HG02798 (cell line): ENCODE data around the gene FUCA1.
"Not testable (repeated sequence)": the region's sequence is repeated elsewhere in the genome, so short reads cannot be mapped to it uniquely, and the experiment has no call there.

ENCODE experiments used
- ATAC-seq: cut with Tn5 transposase; IDR thresholded peaks from one replicate; pipeline ENCODE4 v1.9.1; 2021; ENCODE audit warnings: mild to moderate bottlenecking; ENCODE audit not compliant: unreplicated experiment, poor library complexity

The FUCA1 gene

GRCh38 chr1:23897083-23897482, 29.0 kb upstream of the FUCA1 start:
- no peak for ATAC-seq

- no peak for ATAC-seq
Measured at GRCh38 chr1:23896491-23896890, 28.4 kb upstream of the FUCA1 start.

- no peak for ATAC-seq
Measured at GRCh38 chr1:23895993-23896392, 27.9 kb upstream of the FUCA1 start.

GRCh38 chr1:23895082-23895481, 27.0 kb upstream of the FUCA1 start:
- no peak for ATAC-seq

- peak; percentile 60 for ATAC-seq
Measured at GRCh38 chr1:23889074-23889473, 21.0 kb upstream of the FUCA1 start.

GRCh38 chr1:23885222-23885621, 17.1 kb upstream of the FUCA1 start:
- no peak for ATAC-seq

- ATAC-seq: no peak
Measured at GRCh38 chr1:23882746-23883145, 14.7 kb upstream of the FUCA1 start.

- ATAC-seq: no peak
Measured at GRCh38 chr1:23879809-23880208, 11.7 kb upstream of the FUCA1 start.

GRCh38 chr1:23878668-23879067, 10.6 kb upstream of the FUCA1 start:
- ATAC-seq: no peak

GRCh38 chr1:23875382-23875781, 7.3 kb upstream of the FUCA1 start:
- no peak for ATAC-seq

GRCh38 chr1:23872421-23872820, 4.3 kb upstream of the FUCA1 start:
- no peak for ATAC-seq

GRCh38 chr1:23869051-23869450, 961 bp upstream of the FUCA1 start:
- ATAC-seq: no peak

GRCh38 chr1:23868557-23869016, 497 bp upstream of the FUCA1 start:
- no peak for ATAC-seq

- no peak for ATAC-seq
Measured at GRCh38 chr1:23867542-23867894, 572 bp downstream of the FUCA1 start.

- ATAC-seq: no peak
Measured at GRCh38 chr1:23865543-23865930, 2.6 kb downstream of the FUCA1 start.

- no peak for ATAC-seq
Measured at GRCh38 chr1:23864801-23865542, 3.1 kb downstream of the FUCA1 start.

- ATAC-seq: no peak
Measured at GRCh38 chr1:23862640-23863039, 5.5 kb downstream of the FUCA1 start.

GRCh38 chr1:23854568-23854967, 13.5 kb downstream of the FUCA1 start:
- no peak for ATAC-seq

GRCh38 chr1:23853124-23853523, 15.0 kb downstream of the FUCA1 start:
- not testable (repeated sequence) for ATAC-seq

GRCh38 chr1:23851406-23851805, 16.7 kb downstream of the FUCA1 start:
- ATAC-seq: not testable (repeated sequence)

GRCh38 chr1:23848673-23849616, 19.1 kb downstream of the FUCA1 start:
- ATAC-seq: no peak
